HUES48 (cell line): ENCODE results near the gene RAB7A.

Experiments
- H3K27ac ChIP-seq: one replicate; pipeline ENCODE4 v1.7.0; 2013; ENCODE audit warnings: low read depth, low read length, inconsistent platforms
- H3K27me3 ChIP-seq: 2 replicates; pipeline ENCODE4 v1.6.1; 2013; ENCODE audit warnings: mild to moderate bottlenecking, low read length; ENCODE audit not compliant: control insufficient read depth, insufficient read depth
- H3K36me3 ChIP-seq: 2 replicates; pipeline ENCODE4 v1.6.1; 2013; ENCODE audit warnings: low read length; ENCODE audit not compliant: control insufficient read depth, insufficient read depth
- H3K4me1 ChIP-seq: 2 replicates; pipeline ENCODE4 v1.6.1; 2013; ENCODE audit warnings: mild to moderate bottlenecking, low read length; ENCODE audit not compliant: control insufficient read depth, insufficient read depth
- H3K4me3 ChIP-seq: 2 replicates; pipeline ENCODE4 v1.5.1; 2013; ENCODE audit warnings: mild to moderate bottlenecking, low read depth, low read length
- H3K9ac ChIP-seq: 2 replicates; pipeline ENCODE4 v1.6.1; 2013; ENCODE audit warnings: mild to moderate bottlenecking, low read depth, low read length, moderate library complexity
- H3K9me3 ChIP-seq: 2 replicates; pipeline ENCODE4 v1.6.1; 2013; ENCODE audit warnings: low read length; ENCODE audit not compliant: control insufficient read depth, insufficient read depth

Gene RAB7A

DNA sequence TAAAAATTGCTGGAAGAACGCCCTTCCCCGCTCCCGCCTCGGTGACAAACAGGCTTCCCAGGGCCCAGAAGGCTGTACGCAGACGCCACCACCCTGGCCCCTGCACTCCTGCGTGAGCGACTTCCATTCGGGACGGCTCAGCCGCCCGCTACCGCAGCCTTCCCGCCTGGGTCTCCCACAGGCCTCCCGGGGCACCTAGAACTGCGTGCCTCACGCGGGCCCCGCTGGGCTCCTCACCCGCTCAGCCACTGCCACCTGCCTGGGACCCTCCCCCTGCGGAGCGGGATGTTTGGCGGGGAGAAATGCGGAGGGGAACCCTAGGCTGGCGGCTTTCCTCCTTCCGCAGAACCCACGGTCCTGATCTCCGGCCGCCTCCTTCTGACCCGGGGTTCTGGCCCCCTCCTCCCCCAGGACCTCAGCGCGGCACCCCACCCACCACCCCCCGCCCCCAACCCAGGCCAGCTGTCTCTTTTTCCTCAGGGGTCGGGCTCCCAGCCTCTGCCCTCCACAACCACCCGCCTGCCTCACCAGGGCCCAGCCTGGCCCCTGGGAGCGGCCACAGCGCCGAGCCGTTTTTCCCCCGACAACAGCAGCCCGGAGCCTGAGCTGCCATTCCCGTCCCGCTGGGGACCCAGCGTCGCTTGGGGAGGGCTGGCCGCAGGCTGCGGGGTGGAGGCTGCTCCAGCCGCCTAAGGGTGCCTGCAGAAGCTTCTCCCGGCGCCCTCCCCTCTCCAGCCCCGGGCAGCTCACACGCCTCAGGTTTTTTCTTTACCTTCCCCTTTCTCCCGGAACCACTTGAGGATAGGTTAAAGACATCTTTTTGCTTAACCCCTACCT lies 27.6 kb upstream of the RAB7A start:
- no peaks in the 10 kb centered on the region for H3K9me3 ChIP-seq
- H3K27ac ChIP-seq = no peak overlapping the region
- no peaks in the 10 kb centered on the region for H3K27me3 ChIP-seq
- no peaks in the 10 kb centered on the region for H3K4me1 ChIP-seq
- H3K9ac ChIP-seq = peak overlapping the region; percentile 56
- H3K36me3 ChIP-seq = no peaks in the 10 kb centered on the region
- H3K4me3 ChIP-seq = peak overlapping the region; percentile 65

DNA sequence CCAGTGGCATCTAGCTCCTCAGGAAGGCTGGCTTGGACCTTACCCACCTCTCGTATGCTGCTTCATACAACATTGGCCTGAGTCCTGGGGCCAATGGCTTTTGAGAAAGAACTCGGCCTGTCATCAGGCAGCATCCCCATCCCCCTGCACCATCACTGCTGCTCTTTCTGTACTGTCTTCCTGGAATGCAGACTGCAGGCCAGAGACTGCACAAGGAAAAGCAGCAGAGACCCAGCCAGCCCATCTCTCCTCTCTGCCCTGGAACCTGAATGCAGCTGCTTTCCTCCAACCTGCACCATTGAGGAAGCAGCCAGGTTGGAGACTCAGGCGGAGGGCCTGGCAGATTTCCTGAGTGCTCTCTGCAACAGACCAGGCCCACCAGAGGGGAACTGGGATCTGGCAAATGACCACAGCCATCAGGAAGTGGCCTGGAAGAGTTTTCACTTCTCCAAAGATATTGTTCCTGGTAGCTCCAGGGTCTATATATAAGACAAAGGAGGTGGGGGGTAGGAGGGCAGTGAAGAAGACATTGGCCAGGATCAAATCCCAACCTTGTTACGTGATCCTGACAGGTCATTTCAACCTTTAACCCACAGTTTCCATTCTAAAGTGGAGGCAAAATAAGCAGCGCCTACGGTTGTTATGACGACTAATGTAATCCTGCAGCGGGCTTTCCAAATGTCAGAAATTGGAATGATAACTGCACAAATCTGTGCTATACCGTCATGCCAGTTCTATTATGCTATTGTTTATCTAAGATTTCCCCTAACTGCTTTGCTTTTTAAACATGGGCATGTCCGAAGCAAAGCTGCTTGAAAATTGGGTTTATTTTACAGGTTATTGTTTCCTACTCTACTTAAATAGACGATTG lies 24.4 kb upstream of the RAB7A start:
- Histone ChIP-seq H3K27ac (no peak overlapping the region), H3K9ac (no peak overlapping the region), H3K9me3 (no peaks in the 10 kb centered on the region), H3K27me3 (no peaks in the 10 kb centered on the region), H3K4me3 (no peak overlapping the region), H3K4me1 (no peaks in the 10 kb centered on the region), H3K36me3 (no peaks in the 10 kb centered on the region)

DNA sequence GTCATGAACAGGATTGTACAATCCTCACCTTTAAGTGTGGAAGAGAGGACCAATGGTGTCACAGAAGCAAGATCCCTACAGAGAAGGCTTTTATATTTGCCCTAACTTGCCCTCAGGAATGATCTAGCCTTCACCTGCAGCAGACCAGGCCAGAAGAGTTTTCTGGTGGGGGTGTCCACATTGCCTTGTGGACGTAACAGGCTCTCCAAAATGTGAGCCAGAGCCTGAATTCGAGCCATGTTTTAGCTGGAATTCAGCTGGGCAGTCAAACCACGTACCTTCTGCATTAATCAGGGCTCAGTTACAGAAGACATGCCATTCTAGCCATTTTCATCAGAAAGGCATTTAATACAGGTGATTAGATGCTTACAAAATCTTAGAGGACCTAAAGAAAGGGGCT lies 23.6 kb upstream of the RAB7A start:
- no peaks in the 10 kb centered on the region for H3K9me3 ChIP-seq

DNA sequence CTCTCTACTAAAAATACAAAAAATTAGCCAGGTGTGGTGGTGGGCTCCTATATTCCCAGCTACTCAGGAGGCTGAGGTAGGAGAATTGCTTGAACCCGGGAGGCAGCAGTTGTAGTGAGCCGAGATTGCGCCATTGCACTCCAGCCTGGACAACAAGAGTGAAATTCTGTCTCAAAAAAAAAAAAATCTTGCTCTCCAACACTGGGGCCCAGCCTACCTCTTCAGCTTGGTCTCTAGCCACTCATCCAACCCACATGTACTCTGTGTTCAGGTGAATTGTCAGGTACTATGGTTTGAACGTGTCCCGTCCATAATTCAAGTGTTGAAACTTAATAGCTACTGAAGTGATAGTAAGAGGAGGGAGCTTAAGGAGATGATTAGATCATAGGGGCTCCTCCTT lies 22.4 kb upstream of the RAB7A start:
- Histone ChIP-seq H3K9ac (no peak overlapping the region), H3K27me3 (no peaks in the 10 kb centered on the region), H3K9me3 (no peaks in the 10 kb centered on the region), H3K36me3 (no peaks in the 10 kb centered on the region), H3K4me3 (no peak overlapping the region), H3K27ac (no peak overlapping the region), H3K4me1 (no peaks in the 10 kb centered on the region)

More for the DNA sequence above, 23.6 kb upstream of the RAB7A start:
- no peaks in the 10 kb centered on the region for H3K4me1 ChIP-seq
- no peak overlapping the region for H3K27ac ChIP-seq
- H3K9ac ChIP-seq = no peak overlapping the region
- no peaks in the 10 kb centered on the region for H3K36me3 ChIP-seq
- no peak overlapping the region for H3K4me3 ChIP-seq
- no peaks in the 10 kb centered on the region for H3K27me3 ChIP-seq

DNA sequence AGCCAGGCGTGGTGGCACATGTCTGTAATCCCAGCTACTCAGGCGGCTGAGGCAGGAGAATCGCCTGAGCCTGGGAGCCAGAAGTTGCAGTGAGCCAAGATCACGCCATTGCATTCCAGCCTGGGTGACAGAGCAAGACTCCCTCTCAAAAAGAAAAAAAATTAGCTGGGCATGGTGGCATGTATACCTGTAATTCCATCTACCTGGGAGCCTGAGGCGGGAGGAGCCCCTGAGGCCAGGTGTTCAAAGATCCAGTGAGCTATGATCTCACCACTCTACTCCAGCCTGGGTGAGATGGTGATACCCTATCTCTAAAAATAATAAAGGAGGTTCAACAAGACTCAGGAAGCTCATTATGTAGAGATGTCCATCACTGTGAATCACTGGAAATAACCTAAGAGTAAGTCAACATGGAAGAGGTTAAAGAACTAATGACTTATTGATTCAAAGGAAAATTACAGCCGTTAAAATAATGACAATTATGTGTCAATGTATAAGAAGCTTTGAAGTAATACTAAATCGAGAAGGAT lies 19.8 kb upstream of the RAB7A start:
- no peak overlapping the region for H3K9ac ChIP-seq
- no peaks in the 10 kb centered on the region for H3K27me3 ChIP-seq
- H3K27ac ChIP-seq = no peak overlapping the region
- H3K4me3 ChIP-seq = no peak overlapping the region
- no peaks in the 10 kb centered on the region for H3K9me3 ChIP-seq
- 0 out of 2 replicates have a peak, but pooled peaks cover 3% of the 10 kb centered on the region for H3K4me1 ChIP-seq
- H3K36me3 ChIP-seq = no peaks in the 10 kb centered on the region

DNA sequence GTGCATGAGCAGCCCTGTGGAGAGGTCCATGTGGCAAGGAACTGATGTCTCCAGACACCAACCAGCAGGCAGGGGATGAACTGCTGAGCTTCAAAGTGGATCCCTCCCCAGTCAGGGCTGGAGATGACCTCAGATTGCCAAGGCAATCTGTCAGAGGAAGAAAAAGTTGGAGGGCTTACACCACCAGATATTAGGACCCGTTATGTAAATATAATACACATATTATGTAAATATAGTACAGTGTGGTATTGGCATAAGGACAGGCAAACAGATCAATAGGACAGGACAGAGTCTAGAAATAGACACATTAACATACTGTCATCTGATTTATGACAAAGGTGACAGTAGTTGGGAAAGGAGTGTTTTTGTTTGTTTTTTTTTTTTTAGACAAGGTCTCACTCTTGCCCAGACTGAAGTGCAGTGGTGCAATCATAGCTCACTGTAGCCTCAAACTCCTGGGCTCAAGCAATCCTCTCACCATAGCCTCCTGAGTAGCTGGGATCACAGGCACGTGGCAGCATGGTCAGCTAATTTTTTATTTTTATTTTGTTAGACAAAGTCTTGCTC lies 18.0 kb upstream of the RAB7A start:
- no peak overlapping the region for H3K27ac ChIP-seq
- no peaks in the 10 kb centered on the region for H3K36me3 ChIP-seq
- 0 out of 2 replicates have a peak, but pooled peaks cover 3% of the 10 kb centered on the region for H3K4me1 ChIP-seq
- no peak overlapping the region for H3K4me3 ChIP-seq
- H3K27me3 ChIP-seq = no peaks in the 10 kb centered on the region
- no peak overlapping the region for H3K9ac ChIP-seq
- H3K9me3 ChIP-seq = no peaks in the 10 kb centered on the region

DNA sequence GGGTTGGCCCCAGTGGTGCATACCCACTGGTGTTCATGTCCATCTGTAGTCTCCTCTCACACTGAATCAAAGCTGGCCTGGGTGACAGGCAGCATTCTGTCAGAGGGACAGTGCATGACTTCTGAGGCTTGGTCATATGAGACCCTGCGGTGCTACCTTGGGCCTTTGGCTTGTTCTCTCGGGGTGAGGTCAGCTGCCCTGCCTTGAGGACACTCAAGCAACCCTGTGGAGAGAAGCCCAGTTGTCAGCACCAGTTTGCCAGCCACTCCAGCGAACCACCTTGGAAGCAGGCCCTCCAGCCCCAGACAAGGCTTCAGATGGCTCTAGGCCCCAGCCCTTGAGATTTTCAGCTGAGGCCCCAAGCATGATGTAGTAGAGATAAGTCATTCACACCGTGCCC lies 16.9 kb upstream of the RAB7A start:
- H3K27ac ChIP-seq = no peak overlapping the region
- H3K9me3 ChIP-seq = no peaks in the 10 kb centered on the region
- no peak overlapping the region for H3K9ac ChIP-seq
- 0 out of 2 replicates have a peak, but pooled peaks cover 3% of the 10 kb centered on the region for H3K4me1 ChIP-seq
- no peaks in the 10 kb centered on the region for H3K27me3 ChIP-seq
- H3K4me3 ChIP-seq = no peak overlapping the region
- H3K36me3 ChIP-seq = no peaks in the 10 kb centered on the region

DNA sequence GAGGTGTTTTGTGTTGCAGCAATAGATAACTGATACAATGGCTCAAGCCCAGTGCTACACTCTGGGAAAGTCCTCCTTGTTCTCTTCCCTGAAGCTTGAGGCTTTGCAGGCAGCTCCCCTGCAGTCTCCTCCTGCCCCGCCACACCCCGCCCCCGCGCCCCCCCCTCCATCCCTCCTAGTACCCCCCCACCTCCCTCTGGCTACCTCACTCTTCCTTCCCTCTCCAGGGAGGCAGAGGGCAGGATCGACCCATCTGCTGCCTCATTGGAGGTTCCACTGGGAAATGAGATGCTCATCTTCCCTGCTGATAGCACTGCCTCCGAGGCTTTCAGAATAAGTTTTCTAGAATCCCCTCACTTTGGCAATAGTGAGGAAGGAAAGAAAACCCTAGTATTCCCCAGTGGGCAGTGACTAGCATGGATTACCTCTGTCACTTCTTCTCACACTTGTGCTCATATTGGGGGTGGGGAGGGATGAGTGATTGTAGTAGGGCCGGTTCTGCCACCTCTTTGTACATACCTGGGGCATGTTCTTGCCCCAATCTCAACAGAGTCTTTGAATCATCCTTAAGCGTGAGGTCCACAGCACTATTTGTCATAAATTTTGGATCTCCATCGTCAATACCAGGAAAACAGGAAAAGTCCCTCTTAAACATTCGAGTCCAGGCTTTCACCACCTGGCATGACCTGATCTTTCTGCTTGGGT lies 16.3 kb upstream of the RAB7A start:
- Histone ChIP-seq H3K36me3 (no peaks in the 10 kb centered on the region), H3K4me3 (no peak overlapping the region), H3K27ac (no peak overlapping the region), H3K9me3 (no peaks in the 10 kb centered on the region), H3K27me3 (no peaks in the 10 kb centered on the region), H3K4me1 (0 out of 2 replicates have a peak, but pooled peaks cover 3% of the 10 kb centered on the region), H3K9ac (no peak overlapping the region)

DNA sequence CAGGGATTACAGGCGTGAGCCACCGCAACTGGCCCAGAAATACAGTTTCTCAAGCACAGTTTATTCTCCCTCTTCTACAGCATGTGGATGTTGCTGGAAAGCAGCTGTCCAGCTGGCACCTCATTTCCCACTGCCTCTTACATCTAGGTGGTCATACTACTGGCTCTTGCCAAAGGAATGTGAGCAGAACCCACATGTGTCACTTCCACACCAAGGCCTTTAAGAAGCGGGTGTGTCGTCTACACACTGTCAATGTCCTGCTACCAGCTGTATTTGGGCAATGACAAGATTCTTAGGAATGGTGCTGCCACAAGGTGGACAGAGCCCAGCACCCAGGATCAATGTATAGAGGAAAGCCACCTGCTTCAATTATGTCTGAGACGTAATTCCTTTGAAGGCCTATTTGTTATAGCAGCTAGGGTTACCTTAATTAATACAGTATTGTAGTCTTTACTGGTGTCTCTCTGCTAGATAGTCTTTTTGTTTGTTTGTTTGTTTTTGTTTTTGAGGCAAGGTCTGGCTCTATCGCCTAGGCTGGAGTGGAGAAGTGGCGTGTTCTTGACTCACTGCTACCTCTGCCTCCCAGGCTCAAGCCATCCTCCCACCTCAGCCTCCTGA lies 15.1 kb upstream of the RAB7A start:
- Histone ChIP-seq H3K4me3 (no peak overlapping the region), H3K4me1 (0 out of 2 replicates have a peak, but pooled peaks cover 3% of the 10 kb centered on the region), H3K27ac (no peak overlapping the region)

DNA sequence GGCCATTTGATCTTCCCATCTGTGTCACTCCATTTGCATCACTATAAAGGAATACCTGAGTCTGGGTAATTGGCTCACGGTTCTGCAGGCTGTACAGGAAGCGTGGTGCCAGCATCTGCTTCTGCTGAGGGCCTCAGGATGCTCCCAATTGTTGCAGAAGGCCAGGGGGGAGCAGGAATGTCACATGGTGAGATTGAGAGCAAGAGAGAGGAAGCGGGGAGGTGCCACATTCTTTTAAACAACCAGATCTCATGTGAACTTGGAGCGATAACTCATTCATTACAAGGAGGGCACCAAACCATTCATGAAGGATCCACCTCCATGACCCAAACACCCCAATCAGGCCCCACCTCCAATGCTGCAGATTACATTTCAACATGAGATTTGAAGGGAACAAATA lies 13.1 kb upstream of the RAB7A start:
- 0 out of 2 replicates have a peak, but pooled peaks cover 3% of the 10 kb centered on the region for H3K4me1 ChIP-seq
- H3K9me3 ChIP-seq = no peaks in the 10 kb centered on the region
- H3K27me3 ChIP-seq = no peaks in the 10 kb centered on the region
- no peak overlapping the region for H3K9ac ChIP-seq
- no peaks in the 10 kb centered on the region for H3K36me3 ChIP-seq
- H3K27ac ChIP-seq = no peak overlapping the region
- H3K4me3 ChIP-seq = no peak overlapping the region

More for the DNA sequence above, 15.1 kb upstream of the RAB7A start:
- Histone ChIP-seq H3K9ac (no peak overlapping the region), H3K27me3 (no peaks in the 10 kb centered on the region), H3K9me3 (no peaks in the 10 kb centered on the region), H3K36me3 (no peaks in the 10 kb centered on the region)
